ENCODE data around the gene CEP131. TPM values are rescaled to one million over a fixed set of nuclear protein-coding genes. Genes with fewer than 3 reads are reported as not detected.

Gene CEP131
- total RNA-seq, 4 donors from 2014 or later, result 5.7 to 21.3 (median 6.8) TPM

- H3K9me3 ChIP-seq, result no peaks in the 10 kb centered on the region
- H3K27ac ChIP-seq, result no peak overlapping the region
- 52 to 54% methylated on average over 5 to 8 of the region's 8 CpGs for WGBS, 2 donors (ENCODE audit: low coverage in 1 of 2)
- no peak for DNase-seq
- in situ Hi-C loops (cut with MboI; ENCODE audit: low pct_ligation_motif_present in 1 of 4, low pct_unique_long_range_greater_than_20kb in 1 of 4, low sequenced_read_pairs in 3 of 4), result no loop called here
- no peak overlapping the region for H3K4me3 ChIP-seq
- H3K27me3 ChIP-seq, result no peaks in the 10 kb centered on the region
- intact Hi-C loops (cut with DNase I; ENCODE audit: low total_unique reads), result loop anchor here (5.0 kb wide), 1 partner anchor 102 kb away; no protein-coding TSS in a partner anchor
- H3K4me1 ChIP-seq, result peaks cover 0 to 9% (median 5%) of the 10 kb centered on the region in 4 donors
- no peaks in the 10 kb centered on the region for H3K36me3 ChIP-seq
- no peak for TF ChIP-seq POLR2A (IDR thresholded peaks at IDR 0.05)
- TF ChIP-seq, protein P1, sequence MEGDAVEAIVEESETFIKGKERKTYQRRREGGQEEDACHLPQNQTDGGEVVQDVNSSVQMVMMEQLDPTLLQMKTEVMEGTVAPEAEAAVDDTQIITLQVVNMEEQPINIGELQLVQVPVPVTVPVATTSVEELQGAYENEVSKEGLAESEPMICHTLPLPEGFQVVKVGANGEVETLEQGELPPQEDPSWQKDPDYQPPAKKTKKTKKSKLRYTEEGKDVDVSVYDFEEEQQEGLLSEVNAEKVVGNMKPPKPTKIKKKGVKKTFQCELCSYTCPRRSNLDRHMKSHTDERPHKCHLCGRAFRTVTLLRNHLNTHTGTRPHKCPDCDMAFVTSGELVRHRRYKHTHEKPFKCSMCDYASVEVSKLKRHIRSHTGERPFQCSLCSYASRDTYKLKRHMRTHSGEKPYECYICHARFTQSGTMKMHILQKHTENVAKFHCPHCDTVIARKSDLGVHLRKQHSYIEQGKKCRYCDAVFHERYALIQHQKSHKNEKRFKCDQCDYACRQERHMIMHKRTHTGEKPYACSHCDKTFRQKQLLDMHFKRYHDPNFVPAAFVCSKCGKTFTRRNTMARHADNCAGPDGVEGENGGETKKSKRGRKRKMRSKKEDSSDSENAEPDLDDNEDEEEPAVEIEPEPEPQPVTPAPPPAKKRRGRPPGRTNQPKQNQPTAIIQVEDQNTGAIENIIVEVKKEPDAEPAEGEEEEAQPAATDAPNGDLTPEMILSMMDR (IDR thresholded peaks at IDR 0.05), result no peak
- TF ChIP-seq EP300 (IDR thresholded peaks at IDR 0.05; ENCODE audit: low read depth), result no peak
- no peak for TF ChIP-seq POLR2AphosphoS5 (IDR thresholded peaks at IDR 0.05)
Observed at GRCh38 chr17:81140018-81140417, 82.7 kb downstream of the CEP131 start.

Other genes with a start within 250 kb of the CEP131 start
- 100 to 1,000 TPM in 1 of 4 donors, 10 to 100 TPM in 3; 38.6 to 107 (median 41.7) TPM for gene CHMP6, start 231.1 kb downstream of the CEP131 start, total RNA-seq
- gene BAIAP2, start 187.8 kb downstream of the CEP131 start, total RNA-seq, result 10 to 100 TPM; 11.7 to 62.1 (median 39.6) TPM
- not detected for gene PVALEF, start 57.5 kb downstream of the CEP131 start, total RNA-seq
- gene AATK, start 56.7 kb downstream of the CEP131 start, total RNA-seq, result 10 to 100 TPM in 1 of 4 donors, 1 to 10 TPM in 3; 1.7 to 21.3 (median 8.6) TPM
- 100 to 1,000 TPM in 2 of 4 donors, 10 to 100 TPM in 2; 61.2 to 336 (median 121) TPM for gene TEPSIN, start 16.1 kb upstream of the CEP131 start, total RNA-seq
- 10 to 100 TPM in 3 of 4 donors, not detected in 1; 22.3 to 35.4 (median 29.9) TPM for gene NDUFAF8, start 16.4 kb upstream of the CEP131 start, total RNA-seq
- 100 to 1,000 TPM in 2 of 4 donors, 10 to 100 TPM in 2; 94.9 to 113 (median 98.9) TPM for gene SLC38A10, start 72.3 kb upstream of the CEP131 start, total RNA-seq
- gene BAHCC1, start 172.5 kb upstream of the CEP131 start, total RNA-seq, result 100 to 1,000 TPM in 1 of 4 donors, 10 to 100 TPM in 2, 1 to 10 TPM in 1; 8.7 to 133 (median 12.4) TPM